Ecto neural progenitor cell (in vitro differentiated cells): ENCODE data around the gene CNPY4.

Source experiments
- DNase-seq: peaks from one replicate; pipeline ENCODE4 v3.0.0-alpha.2; 2018; ENCODE audit warnings: low spot score

The CNPY4 gene

GRCh38 chr7:100091411-100092181, 27.8 kb upstream of the CNPY4 start:
- no peak for DNase-seq

GRCh38 chr7:100093054-100093453, 26.4 kb upstream of the CNPY4 start:
- no peak for DNase-seq

- no peak for DNase-seq
Measured at GRCh38 chr7:100093498-100093897, 25.9 kb upstream of the CNPY4 start.

- DNase-seq: no peak
Measured at GRCh38 chr7:100093925-100094486, 25.4 kb upstream of the CNPY4 start.

- no peak for DNase-seq
Measured at GRCh38 chr7:100095289-100095688, 24.1 kb upstream of the CNPY4 start.

GRCh38 chr7:100095704-100096103, 23.7 kb upstream of the CNPY4 start:
- no peak for DNase-seq

- DNase-seq: no peak
Measured at GRCh38 chr7:100098913-100099312, 20.5 kb upstream of the CNPY4 start.

GRCh38 chr7:100099452-100099851, 20.0 kb upstream of the CNPY4 start:
- no peak for DNase-seq

GRCh38 chr7:100100420-100101015, 18.9 kb upstream of the CNPY4 start:
- peak; percentile 97 for DNase-seq

- DNase-seq: peak; percentile 99
Measured at GRCh38 chr7:100101016-100101862, 18.2 kb upstream of the CNPY4 start, which contains the start of the genes AP4M1 and MCM7. Gene AP4M1, plus strand, starts transcription at chr7:100101643. Its CDS starts 72 bp downstream, at chr7:100101715. Gene MCM7, minus strand, starts transcription at chr7:100101397. Its CDS starts 103 bp downstream, at chr7:100101294.

GRCh38 chr7:100102950-100103840, 16.2 kb upstream of the CNPY4 start:
- DNase-seq: no peak

- no peak for DNase-seq
Measured at GRCh38 chr7:100105534-100105933, 13.9 kb upstream of the CNPY4 start.

- DNase-seq: no peak
Measured at GRCh38 chr7:100106633-100107032, 12.8 kb upstream of the CNPY4 start.

- no peak for DNase-seq
Measured at GRCh38 chr7:100107125-100107737, 12.2 kb upstream of the CNPY4 start.

GRCh38 chr7:100107890-100108289, 11.5 kb upstream of the CNPY4 start:
- no peak for DNase-seq

GRCh38 chr7:100109521-100110163, 9.8 kb upstream of the CNPY4 start:
- DNase-seq: no peak

GRCh38 chr7:100111156-100111555, 8.3 kb upstream of the CNPY4 start:
- DNase-seq: no peak

GRCh38 chr7:100111914-100112313, 7.5 kb upstream of the CNPY4 start:
- DNase-seq: no peak

- DNase-seq: no peak
Measured at GRCh38 chr7:100115026-100115425, 4.4 kb upstream of the CNPY4 start.

- DNase-seq: no peak
Measured at GRCh38 chr7:100118388-100119071, 904 bp upstream of the CNPY4 start.
